Measurements from ENCODE around the gene ANKDD1A.

The ANKDD1A gene

DNA sequence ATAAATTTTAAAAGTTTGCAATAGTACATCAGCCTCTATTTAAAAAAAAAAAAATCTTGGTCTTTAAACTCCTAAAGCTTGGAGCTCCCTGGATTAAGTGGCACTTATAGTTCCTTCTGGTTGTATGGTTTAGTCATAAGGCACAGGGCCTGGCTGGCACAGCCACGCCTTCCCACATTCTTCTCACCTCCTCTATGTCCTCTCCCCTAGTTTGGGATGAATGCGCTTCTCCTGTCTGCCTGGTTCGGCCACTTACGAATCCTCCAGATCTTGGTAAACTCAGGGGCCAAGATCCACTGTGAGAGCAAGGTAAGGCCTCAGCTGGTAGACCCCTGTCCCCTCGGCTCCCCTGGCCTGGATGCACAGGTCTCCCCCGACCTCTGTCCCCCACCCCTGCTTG is 10.0 kb downstream of the ANKDD1A start:
- Mint-ChIP-seq H3K27ac (peak overlapping the region in 2 of 3 experiments; percentile 70 to 95), H3K4me1 (peaks cover 11% of the 10 kb centered on the region), H3K27me3 (ENCODE audit: low read depth) (no peaks in the 10 kb centered on the region), H3K9me3 (peaks cover 4% of the 10 kb centered on the region), H3K4me3 (no peak overlapping the region), H3K36me3 (ENCODE audit: low read depth) (no peaks in the 10 kb centered on the region)
- no peak for TF ChIP-seq CTCF (IDR thresholded peaks at IDR 0.05; ENCODE audit: unreplicated experiment in 3 of 3)

GRCh38 chr15:64923546-64923945 is 11.8 kb downstream of the ANKDD1A start:
- H3K9me3 Mint-ChIP-seq, result peaks cover 4% of the 10 kb centered on the region
- H3K27ac Mint-ChIP-seq, result no peak overlapping the region
- no peaks in the 10 kb centered on the region for H3K36me3 Mint-ChIP-seq (ENCODE audit: low read depth)
- H3K4me1 Mint-ChIP-seq, result peaks cover 18% of the 10 kb centered on the region
- H3K4me3 Mint-ChIP-seq, result no peak overlapping the region
- no peaks in the 10 kb centered on the region for H3K27me3 Mint-ChIP-seq (ENCODE audit: low read depth)
- no peak for TF ChIP-seq CTCF (IDR thresholded peaks at IDR 0.05; ENCODE audit: unreplicated experiment in 3 of 3)

GRCh38 chr15:64925335-64926330 is 13.9 kb downstream of the ANKDD1A start:
- H3K4me3 Mint-ChIP-seq, result no peak overlapping the region
- H3K9me3 Mint-ChIP-seq, result peaks cover 4% of the 10 kb centered on the region
- no peak overlapping the region for H3K27ac Mint-ChIP-seq
- peaks cover 19% of the 10 kb centered on the region for H3K4me1 Mint-ChIP-seq
- no peaks in the 10 kb centered on the region for H3K27me3 Mint-ChIP-seq (ENCODE audit: low read depth)
- TF ChIP-seq CTCF (IDR thresholded peaks at IDR 0.05; ENCODE audit: unreplicated experiment in 3 of 3), result no peak
- no peaks in the 10 kb centered on the region for H3K36me3 Mint-ChIP-seq (ENCODE audit: low read depth)

- peaks cover 4% of the 10 kb centered on the region for H3K9me3 Mint-ChIP-seq
- peaks cover 19% of the 10 kb centered on the region for H3K4me1 Mint-ChIP-seq
- no peak overlapping the region for H3K27ac Mint-ChIP-seq
- H3K4me3 Mint-ChIP-seq, result no peak overlapping the region
- TF ChIP-seq CTCF (IDR thresholded peaks at IDR 0.05; ENCODE audit: unreplicated experiment in 3 of 3), result no peak
- no peaks in the 10 kb centered on the region for H3K27me3 Mint-ChIP-seq (ENCODE audit: low read depth)
- H3K36me3 Mint-ChIP-seq (ENCODE audit: low read depth), result no peaks in the 10 kb centered on the region
Measured at GRCh38 chr15:64926661-64927060, 15.0 kb downstream of the ANKDD1A start.

DNA sequence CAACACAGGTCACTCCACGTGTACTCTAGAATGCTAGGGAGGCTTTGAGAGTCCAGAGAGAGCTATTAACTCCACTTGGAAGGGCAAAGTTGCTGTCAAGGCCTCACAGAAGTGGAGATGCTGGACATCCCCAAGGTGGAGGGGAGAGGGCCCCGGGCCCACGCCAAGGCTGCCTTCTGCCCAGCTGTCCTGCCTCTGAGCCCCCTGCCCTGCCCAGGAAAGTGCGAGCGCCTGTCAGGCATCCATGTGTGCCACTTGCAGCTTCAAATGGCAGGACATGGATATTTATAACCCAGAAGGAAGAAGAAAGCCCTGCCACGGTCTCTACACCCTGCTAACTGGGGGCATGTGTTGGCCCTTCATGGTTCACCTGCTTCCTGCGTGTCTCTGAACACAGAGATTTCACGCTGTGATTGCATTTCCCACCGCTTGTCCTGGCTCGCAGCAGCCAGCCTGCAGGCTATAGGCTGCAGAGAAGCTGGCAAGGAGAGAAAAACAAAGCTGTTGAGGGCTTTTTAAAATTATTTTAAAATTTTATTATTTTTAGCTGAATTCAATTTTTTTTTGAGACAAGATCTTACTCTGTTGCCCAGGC is 17.0 kb downstream of the ANKDD1A start:
- Mint-ChIP-seq H3K27me3 (ENCODE audit: low read depth) (no peaks in the 10 kb centered on the region), H3K27ac (no peak overlapping the region), H3K4me3 (no peak overlapping the region), H3K9me3 (peaks cover 4% of the 10 kb centered on the region), H3K4me1 (peaks cover 8% of the 10 kb centered on the region), H3K36me3 (ENCODE audit: low read depth) (peaks cover under 1% of the 10 kb centered on the region)
- no peak for TF ChIP-seq CTCF (IDR thresholded peaks at IDR 0.05; ENCODE audit: unreplicated experiment in 3 of 3)
